Fibroblast of skin of right quadriceps (primary cell): ENCODE measurements around the gene ABHD17A.
A peak's percentile ranks its signal among the peaks of the same experiment; 100 is the strongest.
"Not testable (repeated sequence)": the region's sequence is repeated elsewhere in the genome, so short reads cannot be mapped to it uniquely, and the experiment has no call there.

Experiments
- DNase-seq: peaks from one replicate; pipeline ENCODE4 v3.0.0-alpha.2; 2013

The ABHD17A gene

DNA sequence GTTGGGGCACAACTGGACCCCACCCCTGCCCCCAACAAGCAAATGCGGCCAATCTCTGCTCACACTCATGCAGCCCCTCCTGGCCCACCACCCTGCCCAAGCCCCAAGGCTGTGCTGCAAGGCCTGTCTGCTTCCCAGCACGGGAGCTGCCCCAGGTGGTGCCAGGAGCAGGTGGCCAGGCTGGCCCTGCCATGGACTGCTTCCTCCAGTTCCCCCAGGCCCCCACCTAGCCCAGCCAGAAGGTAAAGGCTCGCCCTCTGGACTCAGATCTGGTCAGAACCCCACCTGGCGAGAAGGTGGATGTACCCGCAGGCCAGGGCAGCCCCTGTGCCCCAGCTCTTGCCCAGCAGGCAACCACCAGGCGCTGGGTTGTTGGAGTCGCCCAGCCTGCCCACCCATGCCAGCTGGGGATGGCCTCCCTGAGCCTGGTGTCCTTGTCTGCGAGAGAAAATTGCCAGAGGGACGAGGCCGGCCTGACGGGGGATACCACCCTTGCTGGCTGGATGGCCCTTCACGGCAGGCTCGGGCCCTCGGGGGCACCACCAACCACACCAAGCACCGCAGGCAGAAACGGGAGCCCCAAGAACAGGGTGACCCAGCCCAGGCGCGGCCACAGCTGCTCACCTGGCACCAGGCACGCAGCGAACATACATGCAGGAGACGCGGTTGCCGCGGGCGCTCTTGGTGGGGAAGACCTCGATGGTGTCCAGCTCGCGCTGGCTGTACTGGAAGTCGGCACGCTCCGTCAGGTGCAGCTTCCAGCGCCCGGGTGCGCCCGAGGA is 4.5 kb downstream of the ABHD17A start:
- DNase-seq, result no peak

GRCh38 chr19:1879982-1880381 is 5.3 kb downstream of the ABHD17A start:
- DNase-seq, result not testable (repeated sequence)

DNA sequence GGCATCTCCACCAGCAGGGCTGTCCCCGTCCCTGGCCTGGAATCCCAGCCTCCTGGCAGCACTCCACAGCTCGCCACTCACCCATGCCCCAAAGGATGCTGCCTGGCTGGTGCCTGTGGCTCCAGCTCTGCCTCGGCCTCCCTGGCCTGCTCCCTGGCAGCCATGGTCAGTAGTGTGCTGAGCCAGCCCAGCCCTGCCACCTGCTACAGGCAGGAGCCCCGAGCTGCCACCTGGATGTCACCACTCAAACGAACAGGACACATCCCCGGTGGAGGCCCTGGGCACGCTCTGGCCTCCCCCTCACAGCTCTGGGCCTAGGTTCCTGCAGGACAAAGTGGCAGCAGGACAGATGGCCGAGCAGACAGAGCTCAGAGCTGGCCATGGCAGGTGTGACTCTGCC is 6.7 kb downstream of the ABHD17A start:
- not testable (repeated sequence) for DNase-seq

DNA sequence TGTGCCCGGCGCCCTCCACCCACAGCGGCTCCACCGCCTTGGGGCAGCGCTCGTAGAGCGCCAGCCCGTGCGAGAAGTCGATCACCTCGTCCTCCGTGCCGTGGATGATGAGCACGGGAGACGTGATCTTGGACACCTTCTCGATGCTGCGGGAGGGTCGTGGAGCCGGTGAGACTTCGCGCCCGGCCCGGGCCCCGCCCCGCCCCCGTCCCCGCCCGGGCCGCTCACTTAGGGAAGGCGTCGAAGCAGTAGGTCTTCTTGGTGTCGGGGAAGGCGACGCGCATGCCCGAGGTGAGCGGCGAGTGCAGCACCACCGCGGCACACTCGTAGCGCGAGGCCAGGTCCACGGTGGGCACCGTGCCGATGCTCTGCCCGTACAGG is 8.0 kb downstream of the ABHD17A start:
- not testable (repeated sequence) for DNase-seq

GRCh38 chr19:1876496-1877279 is 8.6 kb downstream of the ABHD17A start:
- not testable (repeated sequence) for DNase-seq

- DNase-seq, result peak; percentile 88
These were observed 9.4 kb downstream of the ABHD17A start for GRCh38 chr19:1875646-1876495.

GRCh38 chr19:1875265-1875645 is 10.0 kb downstream of the ABHD17A start:
- not testable (repeated sequence) for DNase-seq

- DNase-seq, result no peak
These were observed 10.6 kb downstream of the ABHD17A start for GRCh38 chr19:1874554-1875185.

GRCh38 chr19:1873524-1874473 is 11.5 kb downstream of the ABHD17A start:
- DNase-seq, result no peak

DNA sequence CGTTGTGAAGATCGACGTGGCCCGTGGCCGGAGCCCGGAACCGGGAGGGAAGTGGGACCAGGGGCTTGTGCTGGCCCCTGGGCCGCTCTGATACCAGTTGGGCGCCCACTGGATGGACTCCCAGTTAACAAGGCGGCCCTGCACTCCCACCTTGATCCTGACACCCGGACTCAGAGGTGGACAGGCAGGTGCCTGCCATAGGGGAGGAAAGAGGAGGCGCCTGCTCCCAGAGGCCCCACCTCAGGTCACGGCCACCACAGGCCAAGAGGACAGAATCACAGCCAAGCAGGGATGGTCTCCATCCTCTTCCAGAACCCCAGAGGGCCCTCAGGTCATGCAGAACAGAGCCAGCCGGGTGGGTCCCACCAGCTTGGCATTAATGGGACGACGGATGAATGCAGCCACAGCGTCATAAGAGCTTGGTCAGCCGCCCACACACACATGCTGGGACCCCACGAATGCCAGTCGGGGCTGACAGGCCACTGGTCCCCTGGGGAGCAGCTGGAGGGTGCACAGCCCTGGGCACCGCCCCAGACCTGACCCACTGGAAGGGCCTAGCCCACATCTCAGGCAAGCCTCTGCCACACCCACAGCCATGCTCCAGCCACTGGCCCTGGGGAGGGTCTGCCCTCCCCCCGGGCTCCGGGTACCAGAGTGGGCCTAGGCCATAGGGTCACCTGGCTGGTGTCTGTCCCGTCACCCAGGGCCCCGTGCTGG is 12.3 kb downstream of the ABHD17A start:
- no peak for DNase-seq

GRCh38 chr19:1871630-1872029 is 13.7 kb downstream of the ABHD17A start:
- DNase-seq, result no peak

DNA sequence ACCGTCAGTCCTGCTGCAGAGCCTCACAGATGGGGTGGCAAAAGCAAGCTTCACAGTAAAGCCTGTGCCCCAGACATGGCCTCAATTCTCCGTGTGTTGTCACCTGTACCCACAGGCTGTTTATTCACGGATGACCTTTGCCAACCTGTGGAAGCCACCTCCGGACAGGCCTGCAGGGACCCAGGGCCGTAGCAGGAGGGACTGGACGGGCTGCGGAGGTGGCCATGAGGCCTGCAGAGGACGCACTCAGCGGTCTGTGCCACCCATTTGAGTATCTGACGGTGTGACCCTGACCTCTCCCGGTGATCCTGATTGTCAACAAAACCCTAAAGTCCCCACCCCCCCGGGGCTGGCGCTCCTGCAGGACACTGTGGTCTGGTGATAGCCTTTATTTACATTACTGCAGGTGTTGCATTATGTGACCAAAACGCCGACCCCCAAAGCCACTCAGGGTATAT is 14.1 kb downstream of the ABHD17A start:
- no peak for DNase-seq

DNA sequence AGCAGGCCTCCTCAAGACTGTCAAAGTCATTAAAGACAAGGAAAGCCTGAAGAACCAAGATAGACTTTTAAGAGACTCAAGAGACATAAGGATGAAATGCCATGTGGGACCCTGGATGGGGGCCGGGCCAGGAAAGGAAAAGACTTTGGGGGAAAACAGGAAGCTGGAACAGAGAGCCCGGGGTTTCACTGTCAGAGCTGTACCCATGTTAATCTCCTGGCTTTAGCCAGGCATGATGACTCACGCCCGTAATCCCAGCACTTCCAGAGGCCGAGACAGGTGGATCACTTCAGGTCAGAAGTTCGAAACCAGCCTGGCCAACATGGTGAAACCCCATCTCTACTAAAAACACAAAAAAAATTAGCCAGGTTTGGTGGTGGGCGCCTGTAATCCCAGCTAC is 16.3 kb downstream of the ABHD17A start:
- DNase-seq, result no peak

- DNase-seq, result no peak
These were observed 18.0 kb downstream of the ABHD17A start for GRCh38 chr19:1867349-1867724.

GRCh38 chr19:1866693-1867348 is 18.5 kb downstream of the ABHD17A start:
- DNase-seq, result no peak

DNA sequence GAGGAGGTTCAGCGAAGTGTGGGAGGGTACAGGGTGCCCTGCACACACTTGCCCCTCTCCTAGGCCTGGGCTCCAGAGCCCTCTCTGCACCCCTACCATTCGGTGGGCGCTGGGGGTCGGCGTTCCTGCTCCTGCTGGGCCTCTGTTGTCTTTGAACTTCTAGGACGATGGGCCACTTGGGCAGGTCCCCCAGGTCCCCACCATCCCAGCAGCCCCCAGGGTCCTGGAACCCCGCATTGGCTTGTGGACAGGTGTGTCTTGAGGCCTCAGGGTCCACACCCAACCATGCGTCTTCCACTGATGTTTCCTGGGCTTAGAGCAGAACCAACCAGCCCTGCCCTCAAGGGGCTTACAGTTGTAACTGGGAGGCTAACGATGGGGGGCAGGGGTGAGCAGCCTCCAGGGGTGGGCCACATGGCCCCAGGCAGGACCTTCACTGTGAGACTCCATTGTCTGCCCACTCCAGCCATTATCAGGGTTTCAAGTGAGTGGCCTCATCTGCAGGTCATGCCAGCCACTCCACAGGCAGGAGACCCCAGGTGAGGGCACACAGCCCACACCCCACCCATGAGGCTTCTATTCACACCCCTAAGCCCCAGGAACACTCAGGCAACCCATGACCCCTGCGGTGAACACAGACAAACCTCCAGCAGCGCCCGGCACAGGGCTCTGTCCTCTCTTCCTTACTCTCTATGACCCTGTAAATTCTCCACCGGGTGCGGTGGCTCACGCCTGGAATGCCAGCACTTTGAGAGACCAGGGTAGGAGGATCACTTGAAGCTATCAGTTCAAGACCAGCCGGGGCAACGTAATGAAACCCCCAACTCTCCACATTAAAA is 19.9 kb downstream of the ABHD17A start:
- no peak for DNase-seq

DNA sequence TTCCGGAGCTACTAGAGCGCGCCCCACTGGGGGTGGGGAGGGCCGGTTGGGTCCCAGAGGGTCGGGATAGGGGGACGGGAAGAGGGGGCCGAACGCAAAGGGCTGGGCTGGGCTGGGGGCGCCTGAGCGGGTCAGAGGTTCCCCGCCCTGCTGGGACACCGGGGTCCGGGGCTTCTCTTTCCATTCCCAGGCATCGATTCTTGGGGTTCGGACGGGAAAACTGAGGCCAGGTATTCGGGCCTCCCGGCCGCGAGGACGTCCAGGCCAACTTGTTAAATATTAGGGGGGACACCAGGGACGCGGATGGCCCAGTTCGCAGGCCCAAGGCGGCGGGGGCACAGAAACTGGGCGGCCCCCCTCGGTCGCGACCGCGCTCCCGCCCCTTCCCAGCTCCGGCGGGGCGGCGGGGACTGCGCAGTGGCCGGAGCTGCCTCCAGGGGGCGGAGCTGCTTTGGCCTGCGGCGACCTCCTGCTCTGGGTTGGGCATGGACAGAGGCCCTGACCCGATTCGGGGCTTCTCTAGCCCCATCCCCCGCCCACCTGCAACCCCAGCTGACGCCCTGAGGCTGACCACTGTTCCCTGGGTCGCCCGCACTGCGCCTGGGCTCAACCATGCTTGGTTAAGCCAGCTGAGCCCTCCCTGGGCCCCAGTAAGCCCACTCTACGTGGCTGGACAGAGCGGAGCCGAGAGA is 20.7 kb downstream of the ABHD17A start:
- peak; percentile 42 for DNase-seq

- peak; percentile 96 for DNase-seq
These were observed 21.4 kb downstream of the ABHD17A start for GRCh38 chr19:1863638-1864479.
